SK-N-SH (cell line): ENCODE results near the gene FBXO40. TPM values are rescaled to one million over a fixed set of nuclear protein-coding genes. Genes with fewer than 3 reads are reported as not detected.

ENCODE experiments used
- polyA plus RNA-seq, 3 experiments: library from polyadenylated mRNA; depleted of rRNA; stranded (reverse); fragments of >200 nt; gene quantifications; 2 replicates each; pipeline ENCODE4 v1.2.3, GENCODE V29; 2012
- small RNA-seq, 7 experiments: library from RNA; depleted of rRNA; stranded (forward); fragments of <200 nt; gene quantifications; one replicate each; pipeline ENCODE3, GENCODE V24; 2012

The FBXO40 gene
- polyA plus RNA-seq, 1 of the 3 experiments (the other 2 are of a cell fraction) = not detected

Small RNAs within 50 kb of the gene (small RNA-seq; reads per million reads assigned to genes)
- 0 reads per million in 7 experiments for gene RNU4-62P

Other genes with a start within 250 kb of the FBXO40 start
- 1.4 and 2.6 TPM in 2 replicates for gene POLQ, start 47.4 kb upstream of the FBXO40 start, polyA plus RNA-seq (2012; rRNA removed)
- not detected in 2 replicates for gene ARGFX, start 25.4 kb upstream of the FBXO40 start, polyA plus RNA-seq (2012; rRNA removed)
- gene HCLS1, start 67.5 kb downstream of the FBXO40 start, polyA plus RNA-seq (2012; rRNA removed) = 0.23 and 0.29 TPM in 2 replicates
- gene GOLGB1, start 156.4 kb downstream of the FBXO40 start, polyA plus RNA-seq (2012; rRNA removed) = 10.3 and 15.4 TPM in 2 replicates
- gene IQCB1, start 241.7 kb downstream of the FBXO40 start, polyA plus RNA-seq (2012; rRNA removed) = 10.4 and 14.3 TPM in 2 replicates
- 0.63 and 0.85 TPM in 2 replicates for gene EAF2, start 241.8 kb downstream of the FBXO40 start, polyA plus RNA-seq (2012; rRNA removed)